Left forelimb (tissue), 1 donor: ENCODE results near the gene ZP1.
A peak's percentile ranks its signal among the peaks of the same experiment; 100 is the strongest.

ENCODE experiments used
- DNase-seq: peaks from one replicate; pipeline ENCODE4 v3.0.0-alpha.2; 2018; ENCODE audit warnings: low spot score

Gene ZP1

GRCh38 chr11:60910281-60910687 lies 42.9 kb downstream of the ZP1 start:
- DNase-seq: no peak

GRCh38 chr11:60910711-60911380 lies 43.5 kb downstream of the ZP1 start:
- no peak for DNase-seq

- DNase-seq: no peak
Observed at GRCh38 chr11:60912223-60912850, 45.0 kb downstream of the ZP1 start.

- no peak for DNase-seq
Observed at GRCh38 chr11:60912851-60913528, 45.6 kb downstream of the ZP1 start.

- DNase-seq: peak; percentile 92
Observed at GRCh38 chr11:60913793-60914632, 46.7 kb downstream of the ZP1 start, which contains the start of gene TMEM109. TMEM109 (plus strand) TSS chr11:60914158; CDS start chr11:60919694, 5,536 bp downstream.

- DNase-seq: peak; percentile 78
Observed at GRCh38 chr11:60914633-60915247, 47.4 kb downstream of the ZP1 start.

- DNase-seq: no peak
Observed at GRCh38 chr11:60915248-60915914, 48.0 kb downstream of the ZP1 start.

GRCh38 chr11:60916669-60917206 lies 49.4 kb downstream of the ZP1 start:
- no peak for DNase-seq

- DNase-seq: no peak
Observed at GRCh38 chr11:60917267-60917666, 49.9 kb downstream of the ZP1 start.

GRCh38 chr11:60918251-60918938 lies 51.1 kb downstream of the ZP1 start:
- DNase-seq: no peak

GRCh38 chr11:60918939-60919265 lies 51.6 kb downstream of the ZP1 start:
- DNase-seq: no peak

- no peak for DNase-seq
Observed at GRCh38 chr11:60919320-60919719, 52.0 kb downstream of the ZP1 start.

GRCh38 chr11:60919956-60920355 lies 52.6 kb downstream of the ZP1 start:
- no peak for DNase-seq

- DNase-seq: no peak
Observed at GRCh38 chr11:60921259-60921658, 53.9 kb downstream of the ZP1 start.

- DNase-seq: no peak
Observed at GRCh38 chr11:60921777-60922335, 54.5 kb downstream of the ZP1 start.

- no peak for DNase-seq
Observed at GRCh38 chr11:60922906-60923305, 55.6 kb downstream of the ZP1 start.

GRCh38 chr11:60923326-60923725 lies 56.0 kb downstream of the ZP1 start:
- no peak for DNase-seq

- no peak for DNase-seq
Observed at GRCh38 chr11:60923800-60924109, 56.4 kb downstream of the ZP1 start.

GRCh38 chr11:60924110-60924905 lies 57.0 kb downstream of the ZP1 start, which contains the start of gene TMEM132A:
TMEM132A (plus strand) TSS chr11:60924460; CDS start chr11:60924634, 174 bp downstream.
- peak; percentile 86 for DNase-seq
